ENCODE measurements around the gene TMEM62. TPM values are rescaled to one million over a fixed set of nuclear protein-coding genes. Genes with fewer than 3 reads are reported as not detected.
"Not testable (repeated sequence)": the region's sequence is repeated elsewhere in the genome, so short reads cannot be mapped to it uniquely, and the experiment has no call there.

TMEM62 gene
- total RNA-seq, 4 donors from 2014 or later: 11.5 to 25.2 (median 22.9) TPM

- WGBS, 2 donors (ENCODE audit: low coverage in 1 of 2): 94 to 100% methylated on average over 2 of the region's 2 CpGs
- H3K9me3 ChIP-seq: no peaks in the 10 kb centered on the region
- no peaks in the 10 kb centered on the region for H3K36me3 ChIP-seq
- H3K27ac ChIP-seq: no peak overlapping the region
- H3K4me3 ChIP-seq: no peak overlapping the region
- peaks cover 0 to 18% (median 0%) of the 10 kb centered on the region in 3 donors for H3K4me1 ChIP-seq
- no peaks in the 10 kb centered on the region for H3K27me3 ChIP-seq
- TF ChIP-seq POLR2AphosphoS5 (IDR thresholded peaks at IDR 0.05): no peak
- no peak for TF ChIP-seq POLR2A (IDR thresholded peaks at IDR 0.05)
- ATAC-seq: no peak
Measured at GRCh38 chr15:43118829-43119228, 14.6 kb upstream of the TMEM62 start.

GRCh38 chr15:43121863-43122262 is 11.5 kb upstream of the TMEM62 start:
- peak overlapping the region; percentile 48 to 59 for H3K4me3 ChIP-seq
- H3K36me3 ChIP-seq: no peaks in the 10 kb centered on the region
- H3K9me3 ChIP-seq: no peaks in the 10 kb centered on the region
- peaks cover 0 to 18% (median 0%) of the 10 kb centered on the region in 3 donors for H3K4me1 ChIP-seq
- no peak for ATAC-seq
- WGBS, 2 donors (ENCODE audit: low coverage in 1 of 2): 42 to 78% methylated on average over 2 of the region's 2 CpGs
- no peaks in the 10 kb centered on the region for H3K27me3 ChIP-seq
- TF ChIP-seq POLR2A (IDR thresholded peaks at IDR 0.05) (no peak), POLR2AphosphoS5 (IDR thresholded peaks at IDR 0.05) (no peak)
- H3K27ac ChIP-seq: peak overlapping the region in 3 of 4 donors; percentile 85 to 88 (median 86)

- 79 to 83% methylated on average over 1 to 3 of the region's 3 CpGs for WGBS, 2 donors (ENCODE audit: low coverage in 1 of 2)
- H3K27ac ChIP-seq: no peak overlapping the region
- no peaks in the 10 kb centered on the region for H3K9me3 ChIP-seq
- peaks cover 0 to 18% (median 0%) of the 10 kb centered on the region in 3 donors for H3K4me1 ChIP-seq
- no peaks in the 10 kb centered on the region for H3K36me3 ChIP-seq
- H3K4me3 ChIP-seq: no peak overlapping the region
- no peak for ATAC-seq
- TF ChIP-seq POLR2AphosphoS5 (IDR thresholded peaks at IDR 0.05) (no peak), POLR2A (IDR thresholded peaks at IDR 0.05) (no peak), EP300 (IDR thresholded peaks at IDR 0.05) (no peak), CTCF (IDR thresholded peaks at IDR 0.05) (no peak)
- H3K27me3 ChIP-seq: no peaks in the 10 kb centered on the region
Measured at GRCh38 chr15:43125100-43125661, 8.2 kb upstream of the TMEM62 start.

- no peak overlapping the region for H3K27ac ChIP-seq
- H3K4me3 ChIP-seq: no peak overlapping the region
- no peaks in the 10 kb centered on the region for H3K27me3 ChIP-seq
- WGBS, 2 donors (ENCODE audit: low coverage in 1 of 2): 89 to 91% methylated on average over 5 to 6 of the region's 6 CpGs
- no peak for TF ChIP-seq EP300 (IDR thresholded peaks at IDR 0.05)
- TF ChIP-seq POLR2A (IDR thresholded peaks at IDR 0.05): no peak
- TF ChIP-seq POLR2AphosphoS5 (IDR thresholded peaks at IDR 0.05): no peak
- TF ChIP-seq CTCF (IDR thresholded peaks at IDR 0.05): no peak
- no peaks in the 10 kb centered on the region for H3K9me3 ChIP-seq
- H3K4me1 ChIP-seq: peaks cover 0 to 18% (median 0%) of the 10 kb centered on the region in 3 donors
- no peak for ATAC-seq
- H3K36me3 ChIP-seq: no peaks in the 10 kb centered on the region
Measured at GRCh38 chr15:43126356-43126755, 7.0 kb upstream of the TMEM62 start.

GRCh38 chr15:43127752-43128151 is 5.6 kb upstream of the TMEM62 start:
- Histone ChIP-seq H3K36me3 (no peaks in the 10 kb centered on the region), H3K9me3 (no peaks in the 10 kb centered on the region), H3K27me3 (no peaks in the 10 kb centered on the region), H3K4me3 (no peak overlapping the region), H3K4me1 (peaks cover 0 to 11% (median 0%) of the 10 kb centered on the region in 3 donors), H3K27ac (no peak overlapping the region)
- TF ChIP-seq POLR2A (IDR thresholded peaks at IDR 0.05): no peak
- TF ChIP-seq EP300 (IDR thresholded peaks at IDR 0.05): no peak
- TF ChIP-seq CTCF (IDR thresholded peaks at IDR 0.05): no peak
- TF ChIP-seq POLR2AphosphoS5 (IDR thresholded peaks at IDR 0.05): no peak
- 64 to 93% methylated on average over 2 of the region's 2 CpGs for WGBS, 2 donors (ENCODE audit: low coverage in 1 of 2)
- no peak for ATAC-seq

GRCh38 chr15:43128174-43128979 is 5.0 kb upstream of the TMEM62 start:
- H3K27me3 ChIP-seq, H3K9me3 ChIP-seq, H3K4me3 ChIP-seq, H3K36me3 ChIP-seq, H3K27ac ChIP-seq, ATAC-seq: not testable (repeated sequence)
- WGBS, 2 donors (ENCODE audit: low coverage in 1 of 2): 72 to 84% methylated on average over 9 to 10 of the region's 10 CpGs
- peaks cover 0 to 11% (median 0%) of the 10 kb centered on the region in 3 donors for H3K4me1 ChIP-seq
